CD14-positive monocyte (primary cell): ENCODE results near the gene TXNDC15. TPM values are rescaled to one million over a fixed set of nuclear protein-coding genes. Genes with fewer than 3 reads are reported as not detected.
A peak's percentile ranks its signal among the peaks of the same experiment; 100 is the strongest.

Source experiments
- DNase-seq, 3 donors: peaks; one replicate each; pipeline ENCODE4 v3.0.0-alpha.2; 2011 to 2022
- H2AFZ ChIP-seq: 2 replicates; pipeline ENCODE4 v1.6.0; 2012; ENCODE audit warnings: mild to moderate bottlenecking, low read depth, low read length, inconsistent platforms; ENCODE audit not compliant: insufficient read depth, poor library complexity, severe bottlenecking
- H3K27ac ChIP-seq, 2 donors: 1 replicate in 1 of 2; 2 replicates in 1 of 2; pipeline ENCODE4 v1.5.1; 2012 to 2013; ENCODE audit warnings: low read length in 2 of 2, control low read depth in 1 of 2, inconsistent platforms in 1 of 2, low read depth in 1 of 2, mild to moderate bottlenecking in 1 of 2
- H3K27me3 ChIP-seq, 2 donors: one replicate each; pipeline versions ENCODE4 v1.6.0 to v1.6.1; 2011 to 2013; ENCODE audit warnings: low read length in 2 of 2; ENCODE audit not compliant: control insufficient read depth in 2 of 2, insufficient read depth in 2 of 2
- H3K36me3 ChIP-seq, 2 donors: replicated peaks in 1 of 2; 1 replicate in 1 of 2; 2 replicates in 1 of 2; pipeline versions ENCODE4 v1.5.1 to v1.6.1; 2012 to 2013; ENCODE audit warnings: low read length in 2 of 2, control low read depth in 1 of 2, inconsistent platforms in 1 of 2, mild to moderate bottlenecking in 1 of 2; ENCODE audit not compliant: insufficient read depth in 2 of 2, control insufficient read depth in 1 of 2
- H3K4me1 ChIP-seq, 2 donors: 1 replicate in 1 of 2; 2 replicates in 1 of 2; pipeline versions ENCODE4 v1.5.1 to v1.6.1; 2012 to 2013; ENCODE audit warnings: low read length in 2 of 2, control low read depth in 1 of 2, inconsistent platforms in 1 of 2, mild to moderate bottlenecking in 1 of 2, moderate library complexity in 1 of 2; ENCODE audit not compliant: insufficient read depth in 2 of 2, control insufficient read depth in 1 of 2
- H3K4me2 ChIP-seq: replicated peaks from 2 replicates; pipeline ENCODE3; 2012; ENCODE audit warnings: low read length, moderate library complexity, mild to moderate bottlenecking; ENCODE audit not compliant: poor library complexity, severe bottlenecking; ENCODE audit errors: extremely low read depth
- H3K4me3 ChIP-seq, 3 experiments: fragments of 200-600 bp in 1 of 3; sonication (generic) in 1 of 3; replicated peaks in 1 of 3; 1 replicate in 2 of 3; 2 replicates in 1 of 3; pipeline ENCODE4 v1.5.1; 2011 to 2013; ENCODE audit warnings: low read length in 3 of 3, mild to moderate bottlenecking in 3 of 3, control low read depth in 2 of 3, low read depth in 2 of 3, inconsistent platforms in 1 of 3, moderate library complexity in 1 of 3
- H3K79me2 ChIP-seq: 2 replicates; pipeline ENCODE4 v1.6.0; 2012; ENCODE audit warnings: mild to moderate bottlenecking, control low read depth, inconsistent platforms, low read length, moderate library complexity; ENCODE audit not compliant: insufficient read depth
- H3K9ac ChIP-seq: 2 replicates; pipeline ENCODE4 v1.6.0; 2017; ENCODE audit warnings: low read length, mild to moderate bottlenecking; ENCODE audit not compliant: insufficient read depth, poor library complexity, severe bottlenecking
- H3K9me3 ChIP-seq, 2 donors: replicated peaks in 1 of 2; 1 replicate in 1 of 2; 2 replicates in 1 of 2; pipeline versions ENCODE4 v1.5.1 to v1.6.1; 2012 to 2013; ENCODE audit warnings: low read length in 2 of 2, control low read depth in 1 of 2; ENCODE audit not compliant: control insufficient read depth in 1 of 2, insufficient read depth in 1 of 2
- H4K20me1 ChIP-seq: 2 replicates; pipeline ENCODE4 v1.6.0; 2012; ENCODE audit warnings: mild to moderate bottlenecking, low read length, control low read depth, moderate library complexity; ENCODE audit not compliant: insufficient read depth
- H3K27ac Mint-ChIP-seq, 7 donors: one replicate each; pipeline ENCODE4 v1.8.0; 2020; ENCODE audit warnings: mild to moderate bottlenecking in 7 of 7, mixed read lengths in 7 of 7, moderate library complexity in 6 of 7, inconsistent platforms in 2 of 7
- H3K27me3 Mint-ChIP-seq, 3 donors: one replicate each; pipeline ENCODE4 v1.8.0; 2021 to 2022; ENCODE audit warnings: low read depth in 3 of 3, mild to moderate bottlenecking in 3 of 3, mixed read lengths in 3 of 3, moderate library complexity in 3 of 3, inconsistent platforms in 1 of 3
- H3K36me3 Mint-ChIP-seq, 2 donors: one replicate each; pipeline ENCODE4 v1.8.0; 2020; ENCODE audit warnings: mixed read lengths in 2 of 2, inconsistent platforms in 1 of 2, mild to moderate bottlenecking in 1 of 2
- H3K4me1 Mint-ChIP-seq: one replicate; pipeline ENCODE4 v1.8.0; 2020; ENCODE audit warnings: mild to moderate bottlenecking, mixed read lengths
- H3K4me3 Mint-ChIP-seq, 2 donors: one replicate each; pipeline ENCODE4 v1.8.0; 2020; ENCODE audit warnings: mild to moderate bottlenecking in 2 of 2, mixed read lengths in 2 of 2, moderate library complexity in 1 of 2
- H3K9me3 Mint-ChIP-seq, 7 donors: one replicate each; pipeline ENCODE4 v1.8.0; 2020 to 2022; ENCODE audit warnings: mixed read lengths in 7 of 7, mild to moderate bottlenecking in 6 of 7, moderate library complexity in 6 of 7, inconsistent platforms in 2 of 7
- CTCF ChIP-seq: fragments of 200-600 bp; IDR thresholded peaks from one replicate; pipeline ENCODE4 v1.8.0; 2022; ENCODE audit warnings: antibody characterized with exemption, mild to moderate bottlenecking
- WGBS: methylation state at CpG from one replicate; pipeline ENCODE4 v1.1.5; 2013; ENCODE audit warnings: missing lambda C conversion rate; ENCODE audit not compliant: insufficient coverage; 5-methylcytosine and 5-hydroxymethylcytosine counted together
- intact Hi-C, 2 donors: fragments of 100-400 bp; cut with micrococcal nuclease; formaldehyde crosslinking; loops; one replicate each; pipeline versions ENCODE4 v1.15.0 to v1.15.1; 2023
- polyA plus RNA-seq, 3 donors: library from polyadenylated mRNA; depleted of rRNA in 1 of 3; unstranded in 2 of 3; stranded (reverse) in 1 of 3; fragments of 300-500 nt in 2 of 3; fragments of >200 nt in 1 of 3; fragmentation: Illumina TruSeq in 2 of 3; gene quantifications; 1 replicate in 2 of 3; 2 replicates in 1 of 3; pipeline ENCODE4 v1.2.3, GENCODE V29; 2012 to 2021

Gene TXNDC15
- polyA plus RNA-seq, 3 donors = 24.1 to 30.9 (median 28.0) TPM

- peaks cover 15% of the 10 kb centered on the region for H4K20me1 ChIP-seq
- Mint-ChIP-seq H3K27ac (peak overlapping the region; percentile 88 to 95 (median 89)), H3K36me3 (peaks cover 7 to 34% of the 10 kb centered on the region in 2 donors), H3K27me3 (no peaks in the 10 kb centered on the region), H3K4me1 (peaks cover 23% of the 10 kb centered on the region), H3K9me3 (no peaks in the 10 kb centered on the region), H3K4me3 (peak overlapping the region; percentile 87 to 91)
- peaks cover 0 to 26% of the 10 kb centered on the region in 2 donors for H3K36me3 ChIP-seq
- H2AFZ ChIP-seq = peak overlapping the region; percentile 89
- H3K27ac ChIP-seq = peak overlapping the region; percentile 96 to 97
- WGBS = 8% methylated on average over 8 of the region's 12 CpGs
- no peak for DNase-seq
- no peaks in the 10 kb centered on the region for H3K9me3 ChIP-seq
- peaks cover 44% of the 10 kb centered on the region for H3K79me2 ChIP-seq
- peak overlapping the region; percentile 1 to 86 (median 84) for H3K4me3 ChIP-seq
- peaks cover 18 to 20% of the 10 kb centered on the region in 2 donors for H3K4me1 ChIP-seq
- peak overlapping the region; percentile 88 for H3K4me2 ChIP-seq
- no peaks in the 10 kb centered on the region for H3K27me3 ChIP-seq
- intact Hi-C loops = loop anchor here in 1 of 2 donors (5.0 to 10.0 kb wide), 2 partner anchors 62 to 91 kb away; partner anchors contain the start of genes DDX46 and PCBD2
- TF ChIP-seq CTCF = no peak
- H3K9ac ChIP-seq = peak overlapping the region; percentile 98
These were observed 28.8 kb upstream of the TXNDC15 start for GRCh38 chr5:134845335-134845851.

- intact Hi-C loops = loop anchor here in 1 of 2 donors (5.0 to 10.0 kb wide), 2 partner anchors 61 to 91 kb away; partner anchors contain the start of genes DDX46 and PCBD2
- peaks cover 18 to 20% of the 10 kb centered on the region in 2 donors for H3K4me1 ChIP-seq
- Mint-ChIP-seq H3K9me3 (no peaks in the 10 kb centered on the region), H3K36me3 (peaks cover 9 to 37% of the 10 kb centered on the region in 2 donors), H3K27ac (peak within 1 kb of the TSS; percentile 88 to 95 (median 94)), H3K4me3 (peak within 1 kb of the TSS; percentile 87 to 91), H3K27me3 (no peaks in the 10 kb centered on the region), H3K4me1 (peaks cover 23% of the 10 kb centered on the region)
- peaks cover 50% of the 10 kb centered on the region for H3K79me2 ChIP-seq
- H3K27ac ChIP-seq = peak within 1 kb of the TSS; percentile 96 to 97
- peak within 1 kb of the TSS; percentile 68 to 86 (median 84) for H3K4me3 ChIP-seq
- peaks cover 0 to 20% of the 10 kb centered on the region in 2 donors for H3K36me3 ChIP-seq
- peaks cover 19% of the 10 kb centered on the region for H4K20me1 ChIP-seq
- WGBS = under 1% methylated on average over 78 of the region's 84 CpGs
- DNase-seq = peak; percentile 97
- TF ChIP-seq CTCF = no peak
- H3K27me3 ChIP-seq = no peaks in the 10 kb centered on the region
- H2AFZ ChIP-seq = peak within 1 kb of the TSS; percentile 89
- no peaks in the 10 kb centered on the region for H3K9me3 ChIP-seq
- H3K4me2 ChIP-seq = peak within 1 kb of the TSS; percentile 88
- H3K9ac ChIP-seq = peak within 1 kb of the TSS; percentile 98
These were observed 28.1 kb upstream of the TXNDC15 start, which contains the start of gene C5orf24 for GRCh38 chr5:134845852-134846640. Gene C5orf24, plus strand, starts transcription at chr5:134845968. Its CDS starts 8,933 bp downstream, at chr5:134854901.
